ENCODE measurements around the gene GLCCI1.

The GLCCI1 gene

GRCh38 chr7:8037151-8037550 is 68.6 kb downstream of the GLCCI1 start:
- Histone ChIP-seq H3K4me3 (ENCODE audit: low read length, poor library complexity, severe bottlenecking) (no peak overlapping the region), H4K20me1 (ENCODE audit: insufficient read depth, low read length, poor library complexity, severe bottlenecking) (peaks cover 3% of the 10 kb centered on the region), H3K9ac (ENCODE audit: low read depth, low read length, poor library complexity, severe bottlenecking) (no peak overlapping the region), H3K9me3 (ENCODE audit: insufficient read depth, low read depth, low read length) (peaks cover 3% of the 10 kb centered on the region; the same call in 1 of the 2 replicates), H3K9me2 (replicated peaks; ENCODE audit: low read depth, low read length) (no peaks in the 10 kb centered on the region), H3K36me3 (ENCODE audit: insufficient read depth, low read length) (peaks cover 69% of the 10 kb centered on the region), H3K4me1 (ENCODE audit: insufficient read depth, low read length, poor library complexity, severe bottlenecking) (no peaks in the 10 kb centered on the region), H2AFZ (ENCODE audit: low read length) (no peak overlapping the region), H3K27me3 (ENCODE audit: insufficient read depth, low read length, poor library complexity, severe bottlenecking) (no peaks in the 10 kb centered on the region), H3K79me2 (ENCODE audit: insufficient read depth, low read length) (no peaks in the 10 kb centered on the region), H3K4me2 (ENCODE audit: low read depth, low read length, poor library complexity, severe bottlenecking) (no peak overlapping the region), H3F3A (ENCODE audit: low read depth) (no peaks in the 10 kb centered on the region)
- no peak for TF ChIP-seq CTCF (conservative IDR thresholded peaks at IDR 0.05; ENCODE audit: low read length)
- no peak for TF ChIP-seq EZH2phosphoT487 (IDR thresholded peaks at IDR 0.05; ENCODE audit: borderline replicate concordance)

DNA sequence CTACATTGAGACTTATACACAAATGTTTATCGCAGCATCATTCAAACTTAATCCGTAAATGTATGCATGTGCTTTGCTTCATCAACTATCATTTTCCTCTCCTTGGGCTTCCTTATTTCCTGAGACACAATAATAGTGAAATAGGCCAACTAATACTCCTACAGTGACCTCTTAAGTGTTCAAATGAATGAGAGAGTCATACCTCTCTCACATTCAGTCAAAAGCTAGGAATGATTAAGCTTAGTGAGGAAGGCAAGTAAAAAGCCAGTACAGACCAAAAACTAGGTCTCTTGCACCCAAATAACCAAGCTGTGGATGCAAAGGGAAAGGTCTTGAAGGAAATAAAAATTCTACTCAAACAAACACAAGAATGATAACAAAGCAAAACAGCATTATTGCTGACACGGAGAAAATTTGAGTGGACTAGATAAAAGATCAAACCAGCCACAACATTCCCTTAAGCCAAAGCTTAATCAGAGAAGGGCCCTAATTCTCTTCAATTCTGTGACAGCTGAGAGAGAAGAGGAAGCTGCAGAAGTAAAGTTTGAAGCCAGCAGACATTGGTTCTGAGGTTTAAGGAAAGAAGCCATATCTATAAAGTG is 72.3 kb downstream of the GLCCI1 start:
- Histone ChIP-seq H3K4me3 (ENCODE audit: low read length, poor library complexity, severe bottlenecking) (no peak overlapping the region), H3K4me1 (ENCODE audit: insufficient read depth, low read length, poor library complexity, severe bottlenecking) (no peaks in the 10 kb centered on the region), H3K36me3 (ENCODE audit: insufficient read depth, low read length) (peaks cover 82% of the 10 kb centered on the region), H3F3A (ENCODE audit: low read depth) (no peaks in the 10 kb centered on the region), H3K9me3 (ENCODE audit: insufficient read depth, low read depth, low read length) (peaks cover 3% of the 10 kb centered on the region; the same call in 1 of the 2 replicates), H3K9me2 (replicated peaks; ENCODE audit: low read depth, low read length) (no peaks in the 10 kb centered on the region), H3K9ac (ENCODE audit: low read depth, low read length, poor library complexity, severe bottlenecking) (no peak overlapping the region), H4K20me1 (ENCODE audit: insufficient read depth, low read length, poor library complexity, severe bottlenecking) (peaks cover 3% of the 10 kb centered on the region), H3K27me3 (ENCODE audit: insufficient read depth, low read length, poor library complexity, severe bottlenecking) (no peaks in the 10 kb centered on the region), H3K79me2 (ENCODE audit: insufficient read depth, low read length) (no peaks in the 10 kb centered on the region; the same call in 1 of the 2 replicates), H3K4me2 (ENCODE audit: low read depth, low read length, poor library complexity, severe bottlenecking) (no peak overlapping the region), H2AFZ (ENCODE audit: low read length) (no peak overlapping the region)
- TF ChIP-seq EZH2phosphoT487 (IDR thresholded peaks at IDR 0.05; ENCODE audit: borderline replicate concordance) (no peak), CTCF (conservative IDR thresholded peaks at IDR 0.05; ENCODE audit: low read length) (no peak)

GRCh38 chr7:8042796-8043535 is 74.4 kb downstream of the GLCCI1 start:
- H3K79me2 ChIP-seq (ENCODE audit: insufficient read depth, low read length): no peaks in the 10 kb centered on the region; the same call in 1 of the 2 replicates
- H3K27me3 ChIP-seq (ENCODE audit: insufficient read depth, low read length, poor library complexity, severe bottlenecking): no peaks in the 10 kb centered on the region
- H3K4me1 ChIP-seq (ENCODE audit: insufficient read depth, low read length, poor library complexity, severe bottlenecking): peaks cover 7% of the 10 kb centered on the region
- no peaks in the 10 kb centered on the region for H3K9me2 ChIP-seq (replicated peaks; ENCODE audit: low read depth, low read length)
- H3F3A ChIP-seq (ENCODE audit: low read depth): no peaks in the 10 kb centered on the region
- no peak overlapping the region for H3K9ac ChIP-seq (ENCODE audit: low read depth, low read length, poor library complexity, severe bottlenecking)
- H2AFZ ChIP-seq (ENCODE audit: low read length): no peak overlapping the region
- peaks cover 6% of the 10 kb centered on the region for H4K20me1 ChIP-seq (ENCODE audit: insufficient read depth, low read length, poor library complexity, severe bottlenecking)
- H3K9me3 ChIP-seq (ENCODE audit: insufficient read depth, low read depth, low read length): no peaks in the 10 kb centered on the region
- H3K4me2 ChIP-seq (ENCODE audit: low read depth, low read length, poor library complexity, severe bottlenecking): no peak overlapping the region
- H3K36me3 ChIP-seq (ENCODE audit: insufficient read depth, low read length): peaks cover 68% of the 10 kb centered on the region
- TF ChIP-seq EZH2phosphoT487 (IDR thresholded peaks at IDR 0.05; ENCODE audit: borderline replicate concordance) (no peak), CTCF (conservative IDR thresholded peaks at IDR 0.05; ENCODE audit: low read length) (no peak)
- no peak overlapping the region for H3K4me3 ChIP-seq (ENCODE audit: low read length, poor library complexity, severe bottlenecking)
